Central memory CD8-positive, alpha-beta T cell (primary cell): ENCODE data around the gene EMC1.
"Not testable (repeated sequence)": the region's sequence is repeated elsewhere in the genome, so short reads cannot be mapped to it uniquely, and the experiment has no call there.

Experiments used
- ATAC-seq: fragments of 150-1000 bp; cut with Tn5 transposase; replicated peaks from 2 replicates; pipeline ENCODE4 v1.10.0; 2022; ENCODE audit warnings: mild to moderate bottlenecking, moderate FRiP score, moderate number of reproducible peaks; ENCODE audit not compliant: poor library complexity, severe bottlenecking; ENCODE audit errors: extremely low read depth
- DNase-seq, 2 donors: peaks; one replicate each; pipeline ENCODE4 v3.0.0; 2021; ENCODE audit warnings: low spot score in 2 of 2
- H3K27ac Mint-ChIP-seq: one replicate; pipeline ENCODE4 v1.8.0; 2022; ENCODE audit warnings: low read depth, mild to moderate bottlenecking, moderate library complexity, mixed read lengths
- H3K27me3 Mint-ChIP-seq: one replicate; pipeline ENCODE4 v1.8.0; 2022; ENCODE audit warnings: mixed read lengths
- H3K36me3 Mint-ChIP-seq: one replicate; pipeline ENCODE4 v1.8.0; 2022; ENCODE audit warnings: mild to moderate bottlenecking, moderate library complexity, mixed read lengths; ENCODE audit not compliant: insufficient read depth
- H3K4me1 Mint-ChIP-seq: one replicate; pipeline ENCODE4 v1.8.0; 2022; ENCODE audit warnings: mixed read lengths
- H3K4me3 Mint-ChIP-seq: one replicate; pipeline ENCODE4 v1.8.0; 2022; ENCODE audit warnings: mild to moderate bottlenecking, moderate library complexity, mixed read lengths
- H3K9me3 Mint-ChIP-seq: one replicate; pipeline ENCODE4 v1.8.0; 2022; ENCODE audit warnings: mixed read lengths

Gene EMC1

DNA sequence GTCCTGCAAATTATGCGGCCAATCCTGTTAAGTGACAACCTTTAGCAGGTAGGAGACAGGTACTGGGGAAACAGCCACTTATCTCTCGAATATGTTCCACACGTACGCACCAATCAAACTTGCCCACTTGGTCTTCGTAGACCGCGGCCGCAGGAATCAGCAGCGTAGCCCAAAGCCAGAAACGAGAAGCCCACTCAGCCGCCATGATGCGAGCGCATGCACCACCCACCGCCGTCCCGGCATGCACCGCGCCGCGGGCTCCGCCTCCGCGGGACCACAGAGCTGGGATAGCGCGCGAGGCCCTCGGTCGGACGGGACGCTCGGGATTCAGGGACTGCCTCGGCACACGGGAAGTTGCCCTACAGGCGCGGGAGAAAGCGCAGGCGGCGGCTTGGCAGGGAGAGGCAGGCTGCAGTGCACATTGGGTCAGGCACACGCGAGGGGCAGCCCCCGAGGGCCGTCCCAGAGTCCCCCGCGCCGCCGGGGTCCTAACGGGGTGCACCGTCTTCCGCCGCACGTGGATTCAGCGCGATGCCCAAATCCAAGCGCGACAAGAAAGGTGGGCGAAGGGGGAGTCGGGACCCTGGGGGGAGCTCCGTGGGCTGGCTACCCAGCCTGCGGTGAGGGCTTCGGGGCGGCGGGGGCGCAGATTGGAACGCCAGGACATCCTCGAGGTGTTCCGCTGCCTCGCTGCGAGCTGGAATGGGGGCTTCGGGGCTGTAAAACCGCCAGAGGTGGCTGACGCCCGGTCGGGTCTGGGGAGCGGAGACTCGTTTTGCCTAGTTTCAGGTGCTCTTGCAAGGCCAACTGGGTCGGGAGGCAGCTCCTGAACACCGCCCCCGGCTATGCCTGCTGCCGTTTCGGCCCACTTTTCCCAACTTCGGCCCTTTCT lies at the start of gene EMC1, which contains the start of gene MRTO4:
Gene EMC1, minus strand, starts transcription at position 220 of the 892 bp plus-strand sequence. Its CDS starts 15 bp downstream, at position 205.
Gene MRTO4, plus strand, starts transcription at position 501 of the 892 bp plus-strand sequence. Its CDS starts 31 bp downstream, at position 532.
- Mint-ChIP-seq H3K36me3 (peaks cover 21% of the 10 kb centered on the region), H3K27ac (peak within 1 kb of the TSS; percentile 93), H3K9me3 (no peaks in the 10 kb centered on the region), H3K4me3 (peak within 1 kb of the TSS; percentile 91), H3K27me3 (no peaks in the 10 kb centered on the region), H3K4me1 (peaks cover 31% of the 10 kb centered on the region)
- ATAC-seq (peak; percentile 95), DNase-seq (peak; percentile 85 to 90)

GRCh38 chr1:19300211-19300610 lies 48.9 kb upstream of the EMC1 start:
- Mint-ChIP-seq H3K9me3 (peaks cover 5% of the 10 kb centered on the region), H3K36me3 (peaks cover 9% of the 10 kb centered on the region), H3K27ac (no peak overlapping the region), H3K27me3 (no peaks in the 10 kb centered on the region), H3K4me3 (no peak overlapping the region), H3K4me1 (no peaks in the 10 kb centered on the region)
- DNase-seq (no peak), ATAC-seq (no peak)

GRCh38 chr1:19294638-19295037 lies 43.3 kb upstream of the EMC1 start:
- no peaks in the 10 kb centered on the region for H3K4me1 Mint-ChIP-seq
- H3K27me3 Mint-ChIP-seq, result peaks cover under 1% of the 10 kb centered on the region
- peaks cover 5% of the 10 kb centered on the region for H3K9me3 Mint-ChIP-seq
- no peak overlapping the region for H3K4me3 Mint-ChIP-seq
- DNase-seq, result no peak
- H3K36me3 Mint-ChIP-seq, result no peaks in the 10 kb centered on the region
- no peak for ATAC-seq
- no peak overlapping the region for H3K27ac Mint-ChIP-seq

DNA sequence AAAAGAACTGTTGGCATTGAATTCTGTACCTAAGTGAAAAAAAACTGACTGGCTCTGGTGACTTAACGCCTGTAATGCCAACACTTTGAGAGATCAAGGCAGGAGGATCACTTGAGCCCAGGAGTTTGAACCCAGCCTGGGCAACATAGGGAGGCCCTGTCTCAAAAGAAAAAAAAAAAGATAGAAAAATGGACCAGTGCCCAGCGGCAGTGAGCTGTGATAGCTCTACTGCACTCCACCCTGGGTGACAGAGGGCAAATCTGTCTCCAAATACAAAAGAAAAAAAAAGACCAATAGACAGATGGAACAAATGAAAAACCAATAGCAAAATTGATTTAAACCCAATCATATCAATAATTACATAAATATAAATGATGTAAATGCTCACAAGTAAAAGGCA lies 37.9 kb upstream of the EMC1 start:
- H3K27me3 Mint-ChIP-seq, result peaks cover 19% of the 10 kb centered on the region
- H3K4me3 Mint-ChIP-seq, result peak overlapping the region; percentile 50
- H3K36me3 Mint-ChIP-seq, result peaks cover 1% of the 10 kb centered on the region
- H3K9me3 Mint-ChIP-seq, result no peaks in the 10 kb centered on the region
- no peak overlapping the region for H3K27ac Mint-ChIP-seq
- DNase-seq (no peak), ATAC-seq (no peak)
- H3K4me1 Mint-ChIP-seq, result peaks cover 6% of the 10 kb centered on the region

DNA sequence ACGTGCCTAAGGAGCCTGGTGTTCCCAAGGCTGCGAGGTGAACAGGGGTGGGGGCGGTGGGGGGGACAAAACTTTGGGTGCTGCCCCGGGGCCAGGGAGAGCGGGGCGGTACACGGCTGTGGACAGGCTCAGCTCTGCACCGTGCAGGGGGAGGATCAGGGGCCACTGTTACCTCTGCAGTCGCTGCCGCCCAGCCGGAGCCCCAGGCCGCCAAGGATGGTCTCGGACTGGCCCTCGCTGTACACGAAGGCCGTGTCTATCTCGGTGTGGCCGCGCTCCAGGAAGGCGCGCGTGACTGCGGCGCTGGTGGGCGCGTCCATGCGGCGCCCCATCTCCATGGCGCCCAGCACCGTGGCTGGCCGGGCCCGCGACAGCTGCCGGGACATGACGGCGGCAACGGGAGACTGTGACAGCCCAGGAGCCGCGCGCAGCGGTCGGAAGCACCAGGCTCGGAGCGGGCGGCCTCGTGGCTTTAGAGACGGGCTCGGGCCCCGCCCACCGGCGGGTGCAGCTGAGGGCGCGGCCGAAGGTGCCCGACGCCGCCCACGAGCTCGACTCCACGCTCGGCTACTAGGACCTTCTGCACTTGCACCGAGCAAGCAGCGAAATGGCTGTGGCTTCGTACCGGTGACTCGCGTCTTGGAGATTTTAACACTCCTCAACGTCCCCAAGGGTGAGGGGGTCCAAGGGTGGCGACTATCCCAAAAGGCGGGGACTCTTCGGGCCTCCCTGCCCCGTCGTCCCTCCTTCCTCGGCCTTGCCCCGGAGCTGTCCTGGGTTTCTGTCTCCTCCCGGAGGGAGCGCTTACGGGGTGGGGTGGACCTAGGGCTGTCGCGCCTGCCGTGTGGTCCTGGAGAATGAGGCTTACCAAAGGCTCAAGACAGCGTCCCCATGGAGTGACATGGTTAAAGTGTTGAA lies 37.3 kb upstream of the EMC1 start, which contains the start of gene AKR7A3:
Gene AKR7A3, minus strand, starts transcription at position 447 of the 918 bp plus-strand sequence. Its CDS starts 61 bp downstream, at position 386.
- ATAC-seq (peak; percentile 89), DNase-seq (peak in 1 of 2 donors; percentile 29)
- Mint-ChIP-seq H3K27me3 (peaks cover 19% of the 10 kb centered on the region), H3K4me3 (peak within 1 kb of the TSS; percentile 63)
- not testable (repeated sequence) for H3K27ac Mint-ChIP-seq, H3K4me1 Mint-ChIP-seq, H3K36me3 Mint-ChIP-seq, H3K9me3 Mint-ChIP-seq

DNA sequence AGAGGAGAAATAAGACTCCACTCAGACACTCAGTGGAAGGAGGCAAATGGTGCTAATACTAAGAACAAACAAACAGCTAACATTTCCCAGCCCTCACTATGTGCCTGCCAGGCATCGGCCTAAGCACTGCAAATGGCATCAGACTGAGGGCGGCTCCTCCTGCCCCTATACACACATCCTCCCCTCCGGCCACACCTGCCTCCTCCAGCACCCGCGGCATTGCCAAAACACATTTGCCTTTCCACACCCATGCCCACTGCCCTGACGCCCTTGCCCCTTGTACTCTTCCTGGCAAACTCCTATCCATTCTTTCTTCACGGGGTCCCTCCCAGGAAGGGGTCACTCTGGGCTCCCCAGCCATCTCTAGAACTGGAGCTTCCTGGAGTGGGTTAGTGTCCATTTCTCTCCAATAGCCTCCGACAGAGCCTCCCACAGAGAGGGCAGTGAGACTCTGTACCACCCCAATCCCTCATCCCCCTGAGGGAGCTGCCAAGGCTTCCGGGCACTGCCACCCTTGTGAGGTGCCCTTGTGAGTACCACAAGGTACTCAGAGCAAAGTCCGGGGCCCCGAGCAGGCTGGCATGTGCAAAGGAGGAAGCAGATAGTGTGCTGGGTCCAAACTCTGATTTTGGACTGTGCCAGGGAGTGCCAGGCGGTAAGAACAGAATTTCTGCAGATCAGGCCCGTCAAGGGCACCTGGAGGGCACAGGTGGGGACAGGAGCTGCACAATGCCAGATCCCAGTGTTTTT lies 36.3 kb upstream of the EMC1 start:
- no peak overlapping the region for H3K27ac Mint-ChIP-seq
- H3K4me3 Mint-ChIP-seq, result peak overlapping the region; percentile 63
- H3K9me3 Mint-ChIP-seq, result no peaks in the 10 kb centered on the region
- ATAC-seq, result no peak
- DNase-seq, result no peak
- peaks cover 1% of the 10 kb centered on the region for H3K36me3 Mint-ChIP-seq
- H3K4me1 Mint-ChIP-seq, result peaks cover 6% of the 10 kb centered on the region
- H3K27me3 Mint-ChIP-seq, result peaks cover 19% of the 10 kb centered on the region

GRCh38 chr1:19285807-19286206 lies 34.5 kb upstream of the EMC1 start:
- not testable (repeated sequence) for H3K27ac Mint-ChIP-seq, ATAC-seq, DNase-seq, H3K9me3 Mint-ChIP-seq, H3K4me1 Mint-ChIP-seq, H3K36me3 Mint-ChIP-seq, H3K4me3 Mint-ChIP-seq
- H3K27me3 Mint-ChIP-seq, result peaks cover 19% of the 10 kb centered on the region

GRCh38 chr1:19285366-19285765 lies 34.0 kb upstream of the EMC1 start:
- H3K27me3 Mint-ChIP-seq, result peaks cover 19% of the 10 kb centered on the region
- DNase-seq, H3K27ac Mint-ChIP-seq, H3K36me3 Mint-ChIP-seq, ATAC-seq, H3K4me3 Mint-ChIP-seq, H3K4me1 Mint-ChIP-seq, H3K9me3 Mint-ChIP-seq: not testable (repeated sequence)

DNA sequence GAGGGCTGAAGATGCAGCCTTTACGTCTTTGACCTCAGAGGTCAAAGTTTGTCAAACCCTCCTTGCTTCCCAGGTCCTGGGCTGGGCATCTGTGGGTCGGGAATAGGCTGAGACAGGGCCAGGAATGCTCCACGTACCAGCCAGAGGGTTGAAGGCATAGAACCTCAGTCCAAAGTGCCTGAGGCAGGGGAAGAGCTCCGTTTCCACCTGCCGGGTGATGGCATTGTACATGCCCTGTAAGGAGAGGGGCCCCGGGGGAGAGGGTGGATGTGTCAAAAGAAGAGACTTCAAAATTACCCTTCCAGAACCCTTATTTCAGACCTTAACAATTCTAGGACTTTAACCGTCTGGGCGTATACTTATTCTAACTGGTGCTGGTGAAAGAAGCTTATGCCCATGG lies 33.6 kb upstream of the EMC1 start:
- H3K36me3 Mint-ChIP-seq, result peaks cover 1% of the 10 kb centered on the region
- H3K4me3 Mint-ChIP-seq, result no peak overlapping the region
- no peak for DNase-seq
- H3K9me3 Mint-ChIP-seq, result no peaks in the 10 kb centered on the region
- peaks cover 19% of the 10 kb centered on the region for H3K27me3 Mint-ChIP-seq
- no peak overlapping the region for H3K27ac Mint-ChIP-seq
- no peak for ATAC-seq
- H3K4me1 Mint-ChIP-seq, result peaks cover 6% of the 10 kb centered on the region

DNA sequence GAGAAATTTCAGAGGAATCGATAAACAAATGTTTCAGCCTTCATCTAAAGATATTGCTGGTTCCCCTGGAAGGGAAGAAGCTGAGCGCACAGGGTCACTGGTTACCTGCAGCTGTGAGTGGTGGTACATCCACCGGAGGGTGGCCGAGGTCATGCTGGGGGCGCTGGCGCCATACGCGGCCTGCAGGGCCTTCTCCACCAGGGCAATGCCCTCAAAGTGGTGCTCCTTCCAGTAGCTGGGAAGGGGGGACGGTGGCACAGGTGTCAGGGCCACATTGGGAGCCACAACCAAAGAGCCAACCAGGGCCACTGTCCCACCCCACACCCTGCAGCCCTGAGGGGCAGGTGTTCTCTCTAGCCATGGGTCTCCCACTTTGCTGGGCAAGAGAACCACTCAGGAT lies 32.6 kb upstream of the EMC1 start:
- H3K9me3 Mint-ChIP-seq, result no peaks in the 10 kb centered on the region
- H3K4me1 Mint-ChIP-seq, result peaks cover 6% of the 10 kb centered on the region
- ATAC-seq (no peak), DNase-seq (no peak)
- peaks cover 11% of the 10 kb centered on the region for H3K27me3 Mint-ChIP-seq
- H3K27ac Mint-ChIP-seq, result no peak overlapping the region
- no peak overlapping the region for H3K4me3 Mint-ChIP-seq
- H3K36me3 Mint-ChIP-seq, result peaks cover 1% of the 10 kb centered on the region

DNA sequence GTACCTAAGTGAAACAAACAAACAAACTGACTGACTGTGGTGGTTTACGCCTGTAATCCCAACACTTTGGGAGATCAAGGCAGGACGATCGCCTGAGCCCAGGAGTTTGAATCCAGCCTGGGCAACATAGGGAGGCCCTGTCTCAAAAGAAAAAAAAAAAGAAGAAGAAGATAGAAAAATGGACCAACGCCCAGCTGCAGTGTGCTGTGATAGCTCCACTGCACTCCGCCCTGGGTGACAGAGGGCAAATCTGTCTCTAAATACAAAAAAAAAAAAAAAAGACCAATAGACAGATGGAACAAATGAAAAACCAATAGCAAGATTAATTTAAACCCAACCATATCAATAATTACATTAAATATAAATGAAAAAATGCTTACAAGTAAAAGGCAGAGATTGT lies 23.3 kb upstream of the EMC1 start:
- H3K27me3 Mint-ChIP-seq, result peaks cover 14% of the 10 kb centered on the region
- H3K4me3 Mint-ChIP-seq, result no peak overlapping the region
- no peak overlapping the region for H3K27ac Mint-ChIP-seq
- no peaks in the 10 kb centered on the region for H3K9me3 Mint-ChIP-seq
- DNase-seq, result no peak
- peaks cover 7% of the 10 kb centered on the region for H3K4me1 Mint-ChIP-seq
- H3K36me3 Mint-ChIP-seq, result peaks cover 1% of the 10 kb centered on the region
- ATAC-seq, result no peak
